ENCODE data around the gene RAX2. TPM values are rescaled to one million over a fixed set of nuclear protein-coding genes. Genes with fewer than 3 reads are reported as not detected.

Gene RAX2
- polyA plus RNA-seq, 12 donors: not detected

- no peak for DNase-seq
Observed at GRCh38 chr19:3730457-3730958, 41.5 kb downstream of the RAX2 start.

- no peak for DNase-seq
Observed at GRCh38 chr19:3725640-3726310, 46.3 kb downstream of the RAX2 start.

- no peak for DNase-seq
Observed at GRCh38 chr19:3725121-3725520, 46.9 kb downstream of the RAX2 start.

- DNase-seq: no peak
Observed at GRCh38 chr19:3723883-3724282, 48.1 kb downstream of the RAX2 start.

DNA sequence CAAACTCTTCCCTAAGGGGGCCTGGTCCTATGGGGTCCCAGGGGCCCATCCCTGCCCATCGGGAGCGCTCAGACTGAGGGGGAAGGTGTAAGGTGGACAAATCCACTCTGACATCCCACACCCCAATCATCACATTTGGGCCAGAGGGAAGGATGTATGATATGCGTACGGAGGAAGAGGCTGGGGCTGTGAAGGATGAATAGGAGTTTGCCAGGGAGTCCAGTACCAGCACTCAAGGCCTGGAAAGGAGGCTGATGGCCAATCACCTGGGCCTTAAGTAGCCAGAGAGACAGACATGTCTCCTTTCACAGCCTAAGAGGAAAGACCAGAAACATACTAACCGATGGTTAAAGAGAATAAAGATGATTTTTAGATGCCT, 48.9 kb downstream of the RAX2 start:
- DNase-seq: no peak

DNA sequence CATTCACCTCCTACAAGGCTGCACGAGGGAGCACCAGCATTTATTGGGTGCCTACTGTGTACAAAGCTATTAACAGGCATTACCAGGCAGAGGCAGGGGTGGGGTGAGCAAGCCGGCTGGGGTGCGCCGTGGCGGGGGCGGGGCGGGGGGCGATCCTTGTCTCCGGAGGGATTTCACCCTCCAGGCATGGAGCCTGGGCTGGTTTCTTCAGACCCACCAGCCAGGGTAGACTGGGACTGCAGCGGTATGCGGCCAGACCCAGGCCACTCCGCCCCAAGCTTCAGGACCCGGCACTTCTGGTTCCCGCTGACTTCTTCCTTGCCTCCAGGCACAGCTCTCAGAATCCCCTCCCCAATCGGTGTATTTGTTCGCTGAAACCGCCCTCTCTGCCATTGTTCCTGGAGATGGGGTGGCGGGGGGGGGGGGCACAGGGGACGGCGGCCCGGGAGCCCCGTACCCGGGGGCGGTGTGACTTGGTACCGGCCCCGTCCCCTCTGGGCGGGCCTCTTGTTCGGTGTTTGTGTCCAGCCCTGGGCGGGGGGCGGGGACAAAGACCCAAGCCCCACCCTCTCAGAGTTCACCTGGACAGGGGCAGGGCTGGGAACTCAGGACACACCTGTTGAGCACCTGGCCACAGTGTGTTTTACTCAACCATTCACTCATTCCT, 49.5 kb downstream of the RAX2 start:
- no peak for DNase-seq

GRCh38 chr19:3721887-3722442, 50.1 kb downstream of the RAX2 start:
- no peak for DNase-seq

DNA sequence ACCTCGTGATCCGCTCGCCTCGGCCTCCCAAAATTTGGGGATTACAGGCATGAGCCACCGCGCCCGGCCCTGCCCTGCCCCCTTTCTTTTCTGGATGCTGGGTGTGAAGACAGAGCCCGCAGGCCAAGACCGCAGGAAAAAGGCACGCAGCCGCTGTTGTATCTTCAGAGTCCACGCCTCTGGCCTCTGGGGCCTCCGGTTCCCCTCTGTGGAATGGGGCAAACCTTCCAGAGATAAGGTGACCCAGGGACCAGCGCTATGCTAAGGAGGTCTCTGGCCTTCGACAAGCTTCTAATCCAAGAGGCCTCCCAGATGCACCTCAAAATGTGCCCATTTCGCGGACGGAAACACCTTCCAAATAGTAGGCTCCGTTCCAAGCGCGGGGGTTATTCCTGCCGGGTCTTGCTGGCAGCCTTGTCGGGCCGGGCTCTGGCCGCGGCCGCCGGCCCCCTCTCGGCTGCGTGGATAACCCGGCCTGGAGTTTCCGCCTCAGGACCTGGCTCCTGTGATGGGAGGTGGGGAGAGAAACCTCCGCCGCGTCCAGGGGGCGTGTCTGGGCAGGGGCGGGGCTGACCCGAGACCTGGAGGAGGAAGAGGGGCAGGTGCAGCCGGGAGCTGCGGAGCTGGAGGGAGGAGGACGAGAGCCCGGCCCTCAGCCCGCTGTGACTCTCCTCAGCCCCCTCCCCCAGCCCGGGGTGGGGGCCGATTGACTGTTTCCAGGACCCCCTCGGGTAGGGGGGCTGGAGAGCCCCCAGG, 50.7 kb downstream of the RAX2 start:
- peak; percentile 72 for DNase-seq

- no peak for DNase-seq
Observed at GRCh38 chr19:3720349-3720917, 51.6 kb downstream of the RAX2 start.

- DNase-seq: no peak
Observed at GRCh38 chr19:3719868-3720267, 52.2 kb downstream of the RAX2 start.

Other genes starting within 250 kb of the RAX2 start
- gene TEKTIP1, start 233.1 kb downstream of the RAX2 start, polyA plus RNA-seq (ENCODE audit: insufficient read length in 12 of 12): 1 to 10 TPM in 10 of 12 donors, not detected in 2; 1.5 to 3.6 (median 3.0) TPM
- gene MFSD12, start 214.6 kb downstream of the RAX2 start, polyA plus RNA-seq (ENCODE audit: insufficient read length in 12 of 12): 10 to 100 TPM in 11 of 12 donors, not detected in 1; 19.3 to 48.1 (median 24.1) TPM
- 10 to 100 TPM in 11 of 12 donors, not detected in 1; 21.8 to 78.3 (median 32.1) TPM for gene HMG20B, start 199.3 kb downstream of the RAX2 start, polyA plus RNA-seq (ENCODE audit: insufficient read length in 12 of 12)
- gene GIPC3, start 186.8 kb downstream of the RAX2 start, polyA plus RNA-seq (ENCODE audit: insufficient read length in 12 of 12): 1 to 10 TPM in 10 of 12 donors, not detected in 2; 1.1 to 3.2 (median 1.5) TPM
- gene TBXA2R, start 165.4 kb downstream of the RAX2 start, polyA plus RNA-seq (ENCODE audit: insufficient read length in 12 of 12): 1 to 10 TPM in 9 of 12 donors, under 1 TPM in 1, not detected in 2; 0.96 to 2.9 (median 1.8) TPM
- gene CACTIN, start 145.4 kb downstream of the RAX2 start, polyA plus RNA-seq (ENCODE audit: insufficient read length in 12 of 12): 10 to 100 TPM in 11 of 12 donors, not detected in 1; 13.8 to 32.4 (median 16.3) TPM
- 10 to 100 TPM in 11 of 12 donors, not detected in 1; 16.0 to 30.4 (median 19.9) TPM for gene PIP5K1C, start 71.8 kb downstream of the RAX2 start, polyA plus RNA-seq (ENCODE audit: insufficient read length in 12 of 12)
- 10 to 100 TPM in 1 of 12 donors, 1 to 10 TPM in 1, under 1 TPM in 8, not detected in 2; 0.18 to 15.1 (median 0.61) TPM for gene TJP3, start 63.8 kb downstream of the RAX2 start, polyA plus RNA-seq (ENCODE audit: insufficient read length in 12 of 12)
- gene APBA3, start 10.5 kb downstream of the RAX2 start, polyA plus RNA-seq (ENCODE audit: insufficient read length in 12 of 12): 10 to 100 TPM in 7 of 12 donors, 1 to 10 TPM in 4, not detected in 1; 9.1 to 35.4 (median 12.2) TPM
- 10 to 100 TPM in 11 of 12 donors, not detected in 1; 17.1 to 26.3 (median 23.1) TPM for gene MRPL54, start 9.5 kb downstream of the RAX2 start, polyA plus RNA-seq (ENCODE audit: insufficient read length in 12 of 12)
- 1 to 10 TPM in 4 of 12 donors, under 1 TPM in 6, not detected in 2; 0.51 to 3.6 (median 0.78) TPM for gene MATK, start 14.2 kb upstream of the RAX2 start, polyA plus RNA-seq (ENCODE audit: insufficient read length in 12 of 12)
- under 1 TPM in 7 of 12 donors, not detected in 5; 0.05 to 0.94 (median 0.24) TPM for gene ZFR2, start 96.8 kb upstream of the RAX2 start, polyA plus RNA-seq (ENCODE audit: insufficient read length in 12 of 12)
- gene ATCAY, start 108.5 kb upstream of the RAX2 start, polyA plus RNA-seq (ENCODE audit: insufficient read length in 12 of 12): 10 to 100 TPM in 1 of 12 donors, 1 to 10 TPM in 4, under 1 TPM in 6, not detected in 1; 0.13 to 27.3 (median 0.93) TPM
- 100 to 1,000 TPM in 10 of 12 donors, 10 to 100 TPM in 1, not detected in 1; 89.1 to 304 (median 222) TPM for gene NMRK2, start 160.8 kb upstream of the RAX2 start, polyA plus RNA-seq (ENCODE audit: insufficient read length in 12 of 12)
- 100 to 1,000 TPM in 1 of 12 donors, 10 to 100 TPM in 10, not detected in 1; 42.7 to 101 (median 66.3) TPM for gene DAPK3, start 198.9 kb upstream of the RAX2 start, polyA plus RNA-seq (ENCODE audit: insufficient read length in 12 of 12)
- gene EEF2, start 213.2 kb upstream of the RAX2 start, polyA plus RNA-seq (ENCODE audit: insufficient read length in 12 of 12): 1,000 to 10,000 TPM in 11 of 12 donors, 100 to 1,000 TPM in 1; 901 to 3,153 (median 2,321) TPM
- 10 to 100 TPM in 11 of 12 donors, not detected in 1; 15.3 to 36.1 (median 21.7) TPM for gene PIAS4, start 235.5 kb upstream of the RAX2 start, polyA plus RNA-seq (ENCODE audit: insufficient read length in 12 of 12)

All from muscle of arm (tissue), 12 donors.